GM20431 (cell line): ENCODE results near the gene UBE3C.
"Not testable (repeated sequence)": the region's sequence is repeated elsewhere in the genome, so short reads cannot be mapped to it uniquely, and the experiment has no call there.

Experiments used
- in situ Hi-C: fragments of 300-500 bp; cut with MseI, MboI; formaldehyde crosslinking; loops from one replicate; pipeline ENCODE4 v1.15.0; 2020; ENCODE audit warnings: low sequenced_read_pairs; ENCODE audit not compliant: unreplicated experiment

The UBE3C gene

DNA sequence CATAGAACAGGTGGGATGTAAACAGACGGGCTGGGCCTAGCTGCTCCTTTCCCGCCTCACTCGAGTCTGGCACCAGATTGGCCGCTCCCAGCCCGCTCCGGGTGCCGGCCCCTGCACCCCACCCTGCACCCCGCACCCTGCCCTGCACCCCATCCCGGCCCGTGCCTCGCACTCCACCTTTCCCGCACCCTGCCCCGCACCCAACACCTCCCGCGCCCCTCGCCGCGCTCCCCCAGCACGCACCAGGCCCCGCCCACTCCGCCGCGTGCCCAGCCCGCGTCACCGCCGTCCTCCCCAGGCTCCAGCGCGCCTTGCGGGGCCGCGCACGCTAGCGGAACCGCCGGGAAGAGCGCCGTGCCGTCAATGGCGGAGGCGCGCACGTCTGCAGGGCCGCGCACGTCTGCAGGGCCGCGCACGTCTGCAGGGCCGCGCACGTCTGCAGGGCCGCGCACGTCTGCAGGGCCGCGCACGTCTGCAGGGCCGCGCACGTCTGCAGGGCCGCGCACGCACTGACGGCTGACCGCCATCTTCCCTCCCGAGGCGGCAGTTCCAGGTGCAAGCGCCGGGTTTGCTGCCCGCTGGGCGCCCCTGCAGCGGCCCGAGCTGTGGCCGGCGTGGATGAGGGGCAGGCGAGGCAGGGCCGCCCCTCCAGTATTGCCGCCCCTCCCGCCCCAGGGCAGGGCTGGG, at the start of gene UBE3C:
Gene UBE3C, plus strand, starts transcription at position 503 of the 687 bp plus-strand sequence. CDS start 347 bp downstream, outside the sequence.
- in situ Hi-C loops = no loop called here

DNA sequence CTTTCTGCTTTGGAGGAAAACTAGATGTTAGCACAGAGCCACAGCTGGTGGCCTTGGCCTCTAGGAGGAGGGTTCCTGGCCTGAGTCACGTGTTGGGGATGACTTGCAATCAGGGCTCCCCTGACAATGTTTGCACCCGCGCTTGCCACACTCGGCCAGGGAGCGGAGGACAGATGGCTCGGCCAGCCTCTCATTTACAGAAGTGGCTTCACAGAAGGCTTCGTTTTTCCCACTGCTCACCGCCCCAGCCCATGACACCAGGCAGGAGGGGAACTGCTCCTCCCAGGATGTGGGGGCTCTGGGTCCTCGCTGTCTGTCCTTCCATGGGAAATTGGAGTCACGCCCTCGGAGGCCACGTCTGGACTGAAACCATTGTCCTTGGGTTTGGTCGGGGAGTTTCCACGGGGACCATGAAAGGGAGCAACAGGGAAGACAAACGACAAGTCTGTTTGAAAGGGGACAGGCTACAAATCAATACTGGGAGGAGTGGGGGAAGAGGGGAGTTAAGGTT, 49.6 kb upstream of the UBE3C start:
- in situ Hi-C loops = no loop called here

DNA sequence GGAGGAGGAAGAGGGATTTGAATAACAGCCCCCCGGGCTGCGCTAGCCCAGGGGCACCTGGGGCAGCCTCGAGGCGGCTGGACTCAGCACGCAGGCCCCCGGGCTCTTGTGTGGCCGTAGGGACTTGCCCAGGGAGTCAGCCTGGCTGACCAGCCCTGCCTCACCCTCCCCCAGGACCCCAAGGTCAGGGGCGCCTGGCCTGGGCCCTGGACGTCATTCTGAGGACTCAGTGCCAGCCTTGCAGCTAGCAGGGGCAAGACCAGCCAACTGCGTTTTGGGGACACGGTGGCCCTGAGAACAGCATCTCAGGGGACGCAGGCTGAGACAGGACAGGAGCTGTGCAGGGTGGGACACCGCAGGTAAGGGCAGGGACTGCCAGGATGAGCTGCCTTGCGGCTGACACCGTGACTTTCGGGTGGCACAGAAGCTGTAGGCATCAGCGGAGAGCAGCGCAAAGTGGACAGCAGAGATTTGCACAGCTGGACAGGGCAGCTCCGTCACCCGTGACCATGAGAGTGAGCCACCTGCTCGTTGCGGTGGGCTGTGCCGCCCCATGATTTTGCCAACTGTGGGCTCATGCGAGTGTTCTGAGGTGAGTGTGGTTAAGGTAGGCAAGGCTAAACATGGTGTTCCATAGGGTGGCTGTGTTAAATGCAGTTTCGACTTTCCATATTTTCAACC, 48.1 kb upstream of the UBE3C start:
- in situ Hi-C loops = no loop called here

DNA sequence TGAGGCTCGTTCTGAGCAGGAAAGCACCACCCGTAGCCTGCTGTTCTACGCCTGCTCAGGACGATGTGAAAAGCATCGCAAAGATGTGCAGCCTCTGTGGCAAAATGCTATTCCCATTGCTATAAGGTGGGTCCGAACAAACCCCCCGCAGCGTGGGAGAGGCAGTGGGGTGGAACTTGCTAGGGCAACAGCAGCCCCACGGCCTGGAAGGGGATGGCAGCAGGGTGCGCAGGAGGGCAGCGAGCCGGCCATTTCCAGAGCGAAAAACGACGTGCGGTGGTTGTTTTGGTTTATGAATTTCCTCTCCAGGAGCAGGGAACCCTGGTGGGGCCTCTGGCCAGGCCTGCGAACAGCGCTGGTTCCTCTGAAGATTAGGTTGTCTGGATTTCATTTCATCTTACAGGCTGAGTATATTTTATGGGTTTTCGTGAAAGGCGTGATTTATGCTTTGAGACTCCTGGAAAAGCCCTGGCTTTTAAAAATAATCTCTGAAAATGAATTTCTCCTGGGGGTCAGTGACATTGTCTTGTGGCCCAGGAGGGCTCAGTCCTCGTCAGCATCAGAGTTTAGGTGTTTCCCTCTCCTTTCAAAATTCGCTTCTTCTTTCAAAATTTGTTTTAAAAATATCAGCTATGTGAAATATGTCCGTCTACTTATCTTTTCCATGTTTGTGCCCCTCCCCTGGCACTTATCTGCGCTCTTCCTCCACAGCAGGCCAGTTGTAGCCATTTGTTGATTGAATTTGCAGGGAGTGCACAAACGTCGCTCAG, 42.3 kb upstream of the UBE3C start:
- in situ Hi-C loops = no loop called here

DNA sequence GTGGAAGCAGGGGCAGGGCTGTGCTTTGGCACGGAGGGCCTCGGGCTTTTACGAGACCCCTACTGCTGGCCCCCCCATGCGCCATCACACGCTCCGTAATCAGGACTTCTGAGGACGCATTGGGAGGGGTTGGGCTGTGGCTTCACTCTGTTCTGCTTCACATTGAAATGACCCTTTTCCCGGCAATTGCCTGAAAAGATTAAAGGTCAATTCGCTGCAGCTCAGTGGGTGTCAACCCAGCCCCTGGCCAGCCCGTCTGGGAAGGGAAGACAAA, 41.7 kb upstream of the UBE3C start:
- in situ Hi-C loops = no loop called here

DNA sequence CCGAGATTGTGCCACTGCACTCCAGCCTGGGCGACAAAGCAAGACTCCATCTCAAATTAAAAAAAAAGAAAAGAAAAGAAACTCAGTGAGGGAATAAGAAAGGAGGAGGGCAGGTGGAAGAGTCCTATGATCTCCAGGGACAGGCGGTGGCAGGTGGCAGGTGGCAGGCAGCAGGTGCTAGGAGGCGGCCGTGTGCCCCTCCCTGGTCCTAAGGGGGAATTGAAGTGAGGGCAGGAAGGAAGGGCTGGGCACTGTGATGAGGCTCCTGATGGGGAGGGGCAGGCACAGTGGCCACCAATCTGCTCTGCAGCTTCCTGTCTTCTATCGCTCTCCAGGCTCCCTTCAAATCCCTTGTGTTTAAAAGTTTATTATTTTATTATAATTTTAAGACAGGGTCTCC, 41.2 kb upstream of the UBE3C start:
- in situ Hi-C loops = no loop called here

DNA sequence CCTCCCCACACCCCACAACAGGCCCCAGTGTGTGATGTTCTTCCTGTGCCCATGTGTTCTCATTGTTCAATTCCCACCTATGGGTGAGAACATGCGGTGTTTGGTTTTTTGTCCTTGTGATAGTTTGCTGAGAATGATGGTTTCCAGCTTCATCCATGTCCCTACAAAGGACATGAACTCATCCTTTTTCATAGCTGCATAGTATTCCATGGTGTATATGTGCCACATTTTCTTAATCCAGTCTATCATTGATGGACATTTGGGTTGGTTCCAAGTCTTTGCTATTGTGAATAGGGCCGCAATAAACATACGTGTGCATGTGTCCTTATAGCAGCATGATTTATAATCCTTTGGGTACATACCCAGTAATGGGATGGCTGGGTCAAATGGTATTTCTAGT, 38.7 kb upstream of the UBE3C start:
- in situ Hi-C loops = not testable (repeated sequence)

DNA sequence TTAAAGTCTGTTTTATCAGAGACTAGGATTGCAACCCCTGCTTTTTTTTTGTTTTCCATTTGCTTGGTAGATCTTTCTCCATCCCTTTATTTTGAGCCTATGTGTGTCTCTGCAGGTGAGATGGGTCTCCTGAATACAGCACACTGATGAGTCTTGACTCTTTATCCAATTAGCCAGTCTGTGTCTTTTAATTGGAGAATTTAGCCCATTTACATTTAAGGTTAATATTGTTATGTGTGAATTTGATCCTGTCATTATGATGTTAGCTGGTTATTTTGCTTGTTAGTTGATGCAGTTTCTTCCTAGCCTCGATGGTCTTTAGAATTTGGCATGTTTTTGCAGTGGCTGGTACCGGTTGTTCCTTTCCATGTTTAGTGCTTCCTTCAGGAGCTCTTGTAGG, 35.1 kb upstream of the UBE3C start:
- in situ Hi-C loops = not testable (repeated sequence)

DNA sequence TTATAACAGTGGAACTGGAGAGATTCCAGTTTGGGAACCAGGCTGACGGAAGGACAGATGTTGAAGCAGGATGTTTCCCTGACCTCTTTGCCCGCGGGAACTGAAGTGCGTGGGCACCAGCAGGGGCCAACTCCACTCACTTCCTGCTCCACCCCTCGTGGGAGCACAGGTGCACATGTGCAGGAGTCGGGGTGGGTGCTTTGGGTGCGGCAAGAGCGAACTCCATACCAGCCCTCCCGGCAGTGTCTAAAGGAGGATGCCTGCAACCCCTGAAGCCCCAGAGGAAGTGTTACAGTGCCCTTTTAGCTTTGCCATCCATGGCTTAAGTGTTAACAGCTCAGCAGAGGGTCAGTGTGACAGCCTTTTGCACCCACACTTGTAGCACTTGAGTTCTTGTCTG, 27.4 kb upstream of the UBE3C start:
- in situ Hi-C loops = no loop called here

DNA sequence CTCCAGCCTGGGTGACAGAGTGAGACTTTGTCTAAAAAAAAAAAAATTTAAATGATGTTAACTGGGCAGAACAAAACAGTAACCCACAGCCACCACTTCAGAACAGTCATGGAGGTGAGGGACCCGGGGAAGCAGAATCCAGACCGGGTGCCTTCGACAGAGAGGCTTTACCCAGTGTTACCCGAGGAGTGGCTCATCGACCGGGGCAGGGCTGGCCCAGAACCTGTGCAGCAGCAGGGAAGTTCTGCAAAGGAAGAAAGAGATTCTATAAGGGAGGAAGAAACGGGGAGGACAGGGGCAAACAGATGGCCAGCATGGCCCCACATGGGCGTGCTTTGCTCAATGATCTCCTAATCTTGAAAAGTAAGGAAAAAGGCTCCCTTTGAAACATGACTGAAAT, 26.0 kb upstream of the UBE3C start:
- in situ Hi-C loops = no loop called here

DNA sequence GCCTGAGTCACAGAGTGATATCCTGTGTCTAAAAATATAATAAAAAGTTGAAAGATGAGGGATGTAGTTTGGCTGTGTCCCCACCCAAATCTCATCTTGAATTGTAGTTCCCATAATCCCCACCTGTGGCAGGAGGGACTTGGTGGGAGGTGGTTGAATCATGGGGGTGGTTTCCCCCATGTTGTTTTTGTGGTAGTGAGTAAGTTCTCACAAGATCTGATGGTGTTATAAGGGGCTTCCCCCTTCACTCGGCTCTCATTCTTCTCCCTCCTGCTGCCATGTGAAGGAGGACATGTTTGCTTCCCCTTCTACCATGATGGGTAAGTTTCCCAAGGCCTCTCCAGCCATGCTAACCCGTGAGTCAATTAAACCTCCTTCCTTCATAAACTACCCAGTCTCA, 25.1 kb upstream of the UBE3C start:
- in situ Hi-C loops = no loop called here

DNA sequence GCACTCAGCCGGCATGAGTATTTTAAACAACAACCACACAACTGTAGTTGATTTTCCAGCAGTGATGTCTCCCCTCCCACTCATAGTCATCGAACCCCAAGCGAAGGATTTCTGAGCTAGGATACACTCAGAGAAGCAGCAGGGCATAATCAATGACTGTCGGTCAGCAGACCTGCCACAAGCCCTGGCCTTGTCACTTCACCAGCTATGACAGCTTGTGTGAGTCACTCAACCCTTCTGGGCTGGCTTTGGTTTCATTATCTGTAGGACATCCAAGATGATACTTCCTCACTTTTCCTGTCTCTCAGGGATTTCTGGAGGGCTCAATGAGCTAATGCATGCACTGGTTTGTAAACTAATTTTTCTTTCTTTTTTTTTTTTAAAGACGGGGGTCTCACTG, 22.0 kb upstream of the UBE3C start:
- in situ Hi-C loops = no loop called here

DNA sequence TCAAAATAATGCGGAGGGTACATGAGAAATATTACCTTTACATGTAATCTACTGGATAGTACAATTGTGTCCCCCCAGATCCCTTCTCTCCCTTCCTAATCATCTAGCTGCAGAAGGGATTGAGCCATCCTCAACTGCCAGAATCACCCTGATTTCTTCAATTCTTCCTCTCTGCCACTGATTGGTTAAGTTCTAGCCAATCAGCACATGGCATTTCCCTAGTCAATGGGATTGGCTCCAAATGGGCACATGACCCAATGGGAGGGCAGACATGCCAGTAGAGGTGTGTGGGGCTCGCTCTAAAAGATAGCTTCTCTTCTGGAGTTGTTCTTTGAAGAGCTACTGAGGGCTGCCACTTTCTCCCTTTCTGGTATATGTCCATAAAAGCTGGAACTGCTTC, 20.9 kb upstream of the UBE3C start:
- in situ Hi-C loops = no loop called here

DNA sequence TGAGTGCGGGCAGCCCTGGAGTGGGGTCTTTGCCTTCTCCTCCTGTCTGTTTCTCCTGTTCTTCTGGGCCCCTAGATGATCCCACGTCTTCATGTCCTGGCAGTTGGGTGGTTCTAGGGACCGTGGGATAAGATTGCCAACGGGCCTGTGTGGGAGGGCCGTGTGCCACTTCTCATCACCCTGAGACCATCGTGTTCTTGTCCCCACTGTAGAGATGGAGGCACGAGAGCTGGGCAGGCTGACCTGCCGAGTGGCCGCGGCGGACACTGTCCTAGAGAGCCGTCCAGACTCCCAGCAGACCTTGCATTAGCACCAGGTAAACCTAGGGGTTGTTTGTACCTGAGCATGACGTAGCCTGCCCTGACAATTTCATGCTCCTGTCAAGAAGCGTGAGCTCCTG, 18.5 kb upstream of the UBE3C start:
- in situ Hi-C loops = no loop called here

DNA sequence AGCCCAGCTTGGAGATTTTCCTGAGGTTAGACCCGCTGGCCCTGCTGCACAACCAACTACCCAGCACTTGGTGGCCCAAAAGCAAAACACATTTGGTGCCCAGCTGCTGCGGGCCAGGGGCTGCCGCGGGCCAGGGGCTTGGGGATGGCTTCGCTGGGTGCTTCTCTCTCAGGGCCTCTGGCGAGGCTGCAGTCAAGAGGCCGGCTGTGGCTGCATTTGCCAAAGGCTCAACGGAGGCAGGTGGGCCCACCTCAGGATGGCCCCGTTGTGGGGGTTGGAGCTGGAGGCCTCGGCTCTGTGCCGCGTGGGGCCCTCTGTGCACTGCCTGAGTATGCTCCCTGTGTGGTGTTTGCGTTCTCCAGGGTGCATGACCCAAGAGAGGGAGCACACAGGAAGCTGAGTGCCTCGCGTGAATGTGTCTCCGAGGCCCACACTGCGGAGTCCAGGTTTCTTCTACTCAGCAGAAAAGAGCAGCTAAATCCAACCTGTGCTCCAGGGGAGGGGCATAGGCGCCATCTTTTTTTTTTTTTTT, 17.5 kb upstream of the UBE3C start:
- in situ Hi-C loops = no loop called here

DNA sequence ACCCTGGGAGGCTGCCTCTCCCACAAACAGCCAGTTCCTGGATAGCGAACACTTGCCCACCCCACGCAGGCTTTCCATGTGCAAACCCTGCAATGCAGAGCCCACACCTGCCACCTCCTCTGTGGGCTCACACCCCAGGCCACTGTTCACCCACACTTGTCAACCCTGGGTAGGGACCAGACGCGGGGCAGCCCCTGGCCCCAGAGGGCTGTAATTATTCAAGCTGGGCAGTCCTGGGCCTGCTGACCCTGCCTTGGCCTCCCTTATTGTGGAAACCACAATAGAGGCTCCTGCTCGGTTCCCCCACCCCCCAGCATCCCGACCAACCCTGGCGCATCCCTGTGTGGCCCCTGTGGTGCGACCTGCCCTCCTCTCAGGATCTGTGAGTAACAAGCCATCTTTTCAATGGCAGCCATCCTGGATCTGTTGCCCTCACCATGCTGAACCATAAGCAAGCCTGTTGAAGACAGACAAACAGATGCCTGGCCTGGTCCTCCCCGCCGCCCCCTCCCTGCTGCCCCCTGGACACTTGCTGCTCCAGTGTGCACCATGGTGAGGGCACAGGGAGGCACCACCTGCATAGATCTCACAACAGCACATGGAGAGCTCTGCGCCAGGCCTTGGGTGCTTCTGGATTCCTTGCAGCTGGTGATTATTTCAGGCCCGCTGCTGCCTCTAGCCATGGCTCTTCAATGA, 15.8 kb upstream of the UBE3C start:
- in situ Hi-C loops = no loop called here

DNA sequence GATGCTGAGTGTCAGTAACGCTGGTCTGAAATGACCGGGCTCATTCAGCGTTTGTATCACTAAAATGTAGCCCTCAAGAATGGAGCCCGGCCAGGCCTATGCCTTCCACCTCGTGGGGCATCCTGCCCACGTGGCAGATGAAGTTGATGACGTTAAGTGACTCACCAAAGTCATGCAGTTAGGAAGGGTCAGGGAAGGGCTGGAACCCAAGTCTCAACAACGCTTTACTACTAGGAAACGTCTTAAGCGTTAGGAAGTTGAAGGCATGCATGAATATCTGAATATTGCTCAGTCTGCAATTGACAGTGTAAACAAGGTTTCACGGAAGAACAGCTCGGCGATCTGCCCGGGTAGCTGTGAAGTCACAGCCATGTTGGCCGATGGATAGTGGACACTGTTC, 14.0 kb upstream of the UBE3C start:
- in situ Hi-C loops = no loop called here

DNA sequence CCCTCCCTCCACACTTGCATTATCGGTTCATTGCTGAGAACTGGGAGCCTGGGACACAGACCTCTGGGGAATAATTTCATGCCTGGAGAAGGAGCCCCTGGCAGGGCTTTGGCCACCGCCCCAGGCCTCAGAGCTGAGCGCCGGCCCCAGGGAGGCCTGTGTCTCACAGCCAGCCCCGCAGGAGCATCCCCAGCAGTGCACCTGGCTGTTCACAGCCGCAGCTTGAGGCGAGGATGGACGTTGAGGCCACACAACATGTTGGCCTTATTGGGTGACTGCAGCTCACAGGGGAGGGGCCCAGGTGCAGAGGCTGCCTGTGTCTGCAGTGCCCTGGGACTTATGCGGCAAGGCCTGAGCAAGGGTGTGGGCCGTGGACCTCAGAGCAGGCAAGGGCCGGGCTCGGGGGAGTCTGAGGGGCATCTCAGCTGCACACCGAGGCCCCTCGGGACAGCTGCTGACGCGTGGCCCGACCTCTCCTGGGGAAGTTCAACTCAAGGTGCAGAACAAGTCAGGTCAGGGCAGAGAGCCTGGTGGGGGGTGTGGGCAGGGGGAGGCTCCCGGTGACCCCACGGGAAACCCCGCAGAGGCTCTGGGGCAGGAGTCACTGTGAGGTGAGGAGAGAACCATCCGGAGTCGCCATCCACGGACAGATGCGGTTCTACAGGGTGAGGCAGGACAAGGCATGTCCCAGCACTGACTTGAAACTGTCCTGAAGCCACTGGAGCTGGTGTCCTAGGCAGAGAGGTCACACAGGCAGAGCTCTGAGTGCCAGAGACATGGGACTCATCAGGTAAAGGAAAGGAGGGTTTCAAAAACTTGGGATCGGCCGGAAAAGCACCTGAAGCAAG, 13.1 kb upstream of the UBE3C start:
- in situ Hi-C loops = no loop called here

DNA sequence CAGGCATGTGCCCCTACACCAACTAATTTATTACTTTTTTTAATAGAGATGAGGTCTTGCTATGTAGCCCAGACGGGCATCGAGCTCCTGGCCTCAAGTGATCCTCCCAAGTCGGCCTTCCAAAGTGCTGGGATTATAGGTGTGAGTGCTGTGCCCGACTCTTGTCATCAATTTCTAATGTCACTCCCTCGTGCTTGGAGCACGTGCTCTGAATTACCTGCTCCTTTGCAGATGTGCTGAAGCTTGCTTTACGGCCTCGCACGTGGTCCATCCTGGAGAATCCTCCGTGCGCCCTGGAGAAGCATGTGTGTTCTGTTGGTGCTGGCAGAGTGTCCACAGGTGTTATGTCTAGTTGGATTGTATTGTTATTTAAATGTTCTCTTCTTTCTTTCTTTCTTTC, 11.8 kb upstream of the UBE3C start:
- in situ Hi-C loops = no loop called here

DNA sequence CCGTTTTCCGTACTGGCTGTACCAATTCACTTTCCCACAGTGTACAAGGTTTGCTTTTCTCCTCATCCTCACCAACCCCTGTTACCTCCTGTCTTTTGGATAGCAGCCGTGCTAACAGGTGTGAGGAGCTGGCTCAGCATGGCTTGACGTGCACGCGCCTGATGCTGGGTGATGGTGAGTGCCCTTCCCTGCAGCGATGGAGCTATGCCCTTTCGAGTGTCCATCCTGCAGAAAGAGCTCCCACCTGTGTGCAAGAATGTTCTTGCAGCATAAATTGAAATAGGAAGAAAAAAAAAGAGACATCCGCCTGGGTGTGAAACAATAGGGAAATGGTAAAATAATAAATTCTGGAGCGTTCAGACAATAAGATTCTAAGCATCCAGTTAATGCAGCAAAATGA, 9.5 kb upstream of the UBE3C start:
- in situ Hi-C loops = no loop called here
